Panc1 (cell line): ENCODE results near the gene CAV1. TPM values are rescaled to one million over a fixed set of nuclear protein-coding genes. Genes with fewer than 3 reads are reported as not detected.
A peak's percentile ranks its signal among the peaks of the same experiment; 100 is the strongest.

Experiments used
- ATAC-seq: fragments of 200-7000 bp; cut with Tn5 transposase; 2 replicates; pipeline ENCODE4 v1.9.1; 2020; ENCODE audit warnings: mild to moderate bottlenecking, moderate library complexity
- BruUV-seq: library from RNA; stranded (reverse); fragments of 400-500 nt; replicated peaks from 2 replicates; lab custom pipeline; 2021; lab: Mats Ljungman, UMichigan
- CTCF ChIA-PET: fragments of 300-600 bp; sonication (Branson Sonifier 250); formaldehyde crosslinking; loops from one replicate; lab custom pipeline; 2022; ENCODE audit warnings: antibody characterized with exemption; lab: Charles Lee
- POLR2A ChIA-PET: fragments of 300-600 bp; sonication (Branson Sonifier 250); formaldehyde crosslinking; loops from one replicate; lab custom pipeline; 2022; ENCODE audit warnings: antibody characterized with exemption; lab: Charles Lee
- DNase-seq: peaks from one replicate; pipeline ENCODE4 v3.0.0-alpha.2; 2010; ENCODE audit warnings: low read depth, low spot score
- H3K27ac ChIP-seq: 2 replicates; pipeline ENCODE4 v1.5.1; 2011; ENCODE audit warnings: mild to moderate bottlenecking, low read length, inconsistent platforms
- H3K27me3 ChIP-seq: fragments of 200-500 bp; sonication (Bioruptor generic); 2 replicates; pipeline ENCODE4 v1.6.0; 2014; ENCODE audit warnings: low read length, inconsistent platforms; ENCODE audit not compliant: control insufficient read depth, insufficient read depth
- H3K36me3 ChIP-seq: fragments of 200-500 bp; sonication (Bioruptor generic); 2 replicates; pipeline ENCODE4 v1.5.1; 2014; ENCODE audit warnings: inconsistent platforms, mild to moderate bottlenecking, low read length, moderate library complexity; ENCODE audit not compliant: control insufficient read depth, insufficient read depth
- H3K4me1 ChIP-seq: 2 replicates; pipeline ENCODE4 v1.5.1; 2011; ENCODE audit warnings: inconsistent platforms, mild to moderate bottlenecking, low read length, moderate library complexity; ENCODE audit not compliant: control insufficient read depth, insufficient read depth
- H3K4me3 ChIP-seq, 2 experiments: 2 replicates each; pipeline ENCODE4 v1.5.1; 2011 to 2012; ENCODE audit warnings: low read depth in 2 of 2, low read length in 2 of 2, mild to moderate bottlenecking in 2 of 2, inconsistent platforms in 1 of 2, moderate library complexity in 1 of 2
- H3K9me3 ChIP-seq: fragments of 200-500 bp; sonication (Bioruptor generic); 2 replicates; pipeline ENCODE4 v1.5.1; 2014; ENCODE audit warnings: low read depth, mild to moderate bottlenecking, inconsistent platforms, low read length, moderate library complexity; ENCODE audit not compliant: control insufficient read depth, insufficient read depth
- CTCF ChIP-seq: fragments of 450-650 bp; IDR thresholded peaks from 2 replicates; pipeline ENCODE4 v1.5.1; 2017; ENCODE audit warnings: mild to moderate bottlenecking
- POLR2AphosphoS5 ChIP-seq: IDR thresholded peaks from 2 replicates; pipeline ENCODE4 v1.6.1; 2012; ENCODE audit warnings: mild to moderate bottlenecking, low read depth, low read length, moderate library complexity
- REST ChIP-seq, 2 experiments: IDR thresholded peaks; 2 replicates each; pipeline ENCODE4 v1.6.1; 2011 to 2012; ENCODE audit warnings: low read depth in 2 of 2, control low read depth in 1 of 2, low read length in 1 of 2, mild to moderate bottlenecking in 1 of 2, moderate library complexity in 1 of 2; ENCODE audit not compliant: insufficient read depth in 1 of 2
- SIN3A ChIP-seq: IDR thresholded peaks from 2 replicates; pipeline ENCODE4 v1.6.1; 2012; ENCODE audit warnings: low read depth, mild to moderate bottlenecking, low read length, moderate library complexity, borderline replicate concordance; ENCODE audit not compliant: insufficient read depth
- TCF7L2 ChIP-seq: IDR thresholded peaks from 2 replicates; pipeline ENCODE4 v1.6.1; 2011; ENCODE audit warnings: mild to moderate bottlenecking, low read depth, low read length, inconsistent platforms
- in situ Hi-C: cut with HindIII; loops from 2 replicates; pipeline ENCODE4 v1.10.0; 2016; ENCODE audit warnings: low sequenced_read_pairs, low pct_unique_long_range_greater_than_20kb
- intact Hi-C: fragments of 100-400 bp; cut with micrococcal nuclease; formaldehyde crosslinking; loops from one replicate; pipeline ENCODE4 v1.10.0; 2022; ENCODE audit not compliant: unreplicated experiment
- total RNA-seq: library from RNA; stranded (reverse); gene quantifications from one replicate; pipeline ENCODE4 v1.2.1, GENCODE V29; 2021; ENCODE audit not compliant: unreplicated experiment

CAV1 gene
- total RNA-seq, 1 experiment from 2014 or later: 496 TPM

- TF ChIP-seq REST (IDR thresholded peaks at IDR 0.05; ENCODE audit: insufficient read depth in 1 of 2, low read depth in 2 of 2, low read length in 1 of 2): no peak
- TF ChIP-seq POLR2AphosphoS5: no peak
- DNase-seq: no peak
- intact Hi-C loops: loop anchor here (10.0 kb wide), 1 partner anchor 225 kb away; no protein-coding TSS in a partner anchor
- no peaks in the 10 kb centered on the region for H3K9me3 ChIP-seq
- no peaks in the 10 kb centered on the region for H3K36me3 ChIP-seq
- CTCF ChIA-PET: no interaction called here
- BruUV-seq: no TSS peak
- no peak for ATAC-seq
- H3K27ac ChIP-seq: no peak overlapping the region
- in situ Hi-C loops: no loop called here
- H3K4me1 ChIP-seq: peaks cover 16% of the 10 kb centered on the region; the same call in 1 of the 2 replicates
- POLR2A ChIA-PET: no interaction called here
- no peak overlapping the region for H3K4me3 ChIP-seq
- no peaks in the 10 kb centered on the region for H3K27me3 ChIP-seq
Measured at GRCh38 chr7:116579835-116580234, 55.0 kb downstream of the CAV1 start.

DNA sequence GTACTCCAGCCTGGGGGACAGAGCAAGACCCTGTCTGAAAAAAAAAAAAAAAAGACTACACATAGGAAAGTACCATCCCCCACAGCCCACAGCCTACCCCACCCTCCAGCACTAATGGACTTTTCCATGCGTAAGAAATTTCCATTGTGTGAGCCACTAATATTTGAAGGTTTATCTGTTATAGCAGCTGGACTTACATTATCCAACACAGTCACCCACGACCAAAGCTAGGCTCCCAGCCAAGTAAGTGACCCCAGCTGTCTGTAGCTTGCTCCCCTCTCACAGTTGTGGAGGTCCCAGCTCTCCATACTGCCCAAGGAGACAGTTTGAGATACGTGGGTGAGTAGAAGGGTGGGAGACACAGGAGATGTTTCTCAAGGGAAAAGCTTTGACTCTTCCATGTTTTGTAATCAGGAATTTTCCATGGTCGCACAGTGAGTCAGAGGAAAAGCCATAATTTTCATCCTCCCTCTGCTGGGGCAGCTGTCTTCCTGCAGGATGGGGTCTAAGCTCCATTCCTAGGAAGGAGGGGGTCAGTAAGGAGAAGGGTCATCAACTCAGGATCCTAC, 57.4 kb downstream of the CAV1 start:
- DNase-seq: no peak
- Histone ChIP-seq H3K27ac (peak overlapping the region; percentile 74), H3K27me3 (no peaks in the 10 kb centered on the region), H3K4me3 (no peak overlapping the region), H3K4me1 (peaks cover 12% of the 10 kb centered on the region; the same call in 1 of the 2 replicates), H3K9me3 (no peaks in the 10 kb centered on the region), H3K36me3 (no peaks in the 10 kb centered on the region)
- TF ChIP-seq CTCF (no peak), TCF7L2 (no peak), SIN3A (no peak), REST (IDR thresholded peaks at IDR 0.05; ENCODE audit: insufficient read depth in 1 of 2, low read depth in 2 of 2, low read length in 1 of 2) (no peak), POLR2AphosphoS5 (no peak)
- intact Hi-C loops (loop anchor here (10.0 kb wide), 1 partner anchor 227 kb away; no protein-coding TSS in a partner anchor), in situ Hi-C loops (no loop called here)
- peak; percentile 39; the same call in 1 of the 2 replicates for ATAC-seq
- BruUV-seq: no TSS peak
- CTCF ChIA-PET: interaction anchor here (0.5 to 1.2 kb wide), 4 partner anchors 11 to 402 kb away, joined by 3 to 7 read pairs (median 3); no protein-coding TSS in a partner anchor
- POLR2A ChIA-PET: no interaction called here
